ENCODE data around the gene GNAZ. TPM values are rescaled to one million over a fixed set of nuclear protein-coding genes. Genes with fewer than 3 reads are reported as not detected.

The GNAZ gene
- total RNA-seq, 1 donor from 2014 or later: 3.9 TPM

GRCh38 chr22:23109441-23109978 is 39.2 kb downstream of the GNAZ start:
- Mint-ChIP-seq H3K9me3 (ENCODE audit: low read depth) (no peaks in the 10 kb centered on the region), H3K4me1 (ENCODE audit: low read depth) (peaks cover 7% of the 10 kb centered on the region), H3K27me3 (ENCODE audit: low read depth) (no peaks in the 10 kb centered on the region), H3K36me3 (ENCODE audit: low read depth) (no peaks in the 10 kb centered on the region), H3K27ac (ENCODE audit: unreplicated experiment) (no peak overlapping the region), H3K4me3 (ENCODE audit: unreplicated experiment) (no peak overlapping the region)
- DNase-seq (ENCODE audit: low spot score): no peak
- TF ChIP-seq CTCF (IDR thresholded peaks at IDR 0.05): no peak

- Mint-ChIP-seq H3K36me3 (ENCODE audit: low read depth) (no peaks in the 10 kb centered on the region), H3K4me1 (ENCODE audit: low read depth) (peaks cover 7% of the 10 kb centered on the region), H3K4me3 (ENCODE audit: unreplicated experiment) (no peak overlapping the region), H3K27ac (ENCODE audit: unreplicated experiment) (no peak overlapping the region), H3K9me3 (ENCODE audit: low read depth) (no peaks in the 10 kb centered on the region), H3K27me3 (ENCODE audit: low read depth) (no peaks in the 10 kb centered on the region)
- no peak for TF ChIP-seq CTCF (IDR thresholded peaks at IDR 0.05)
- no peak for DNase-seq (ENCODE audit: low spot score)
These were observed 40.0 kb downstream of the GNAZ start for GRCh38 chr22:23110190-23110921.

- no peak overlapping the region for H3K27ac Mint-ChIP-seq (ENCODE audit: unreplicated experiment)
- TF ChIP-seq CTCF (IDR thresholded peaks at IDR 0.05): no peak
- no peak for DNase-seq (ENCODE audit: low spot score)
These were observed 40.7 kb downstream of the GNAZ start for GRCh38 chr22:23110922-23111527.

GRCh38 chr22:23112472-23113012 is 42.2 kb downstream of the GNAZ start:
- no peaks in the 10 kb centered on the region for H3K27me3 Mint-ChIP-seq (ENCODE audit: low read depth)
- H3K27ac Mint-ChIP-seq (ENCODE audit: unreplicated experiment): no peak overlapping the region
- no peak for TF ChIP-seq CTCF (IDR thresholded peaks at IDR 0.05)
- no peak for DNase-seq (ENCODE audit: low spot score)
- H3K9me3 Mint-ChIP-seq (ENCODE audit: low read depth): no peaks in the 10 kb centered on the region
- H3K36me3 Mint-ChIP-seq (ENCODE audit: low read depth): no peaks in the 10 kb centered on the region
- no peak overlapping the region for H3K4me3 Mint-ChIP-seq (ENCODE audit: unreplicated experiment)
- peaks cover 7% of the 10 kb centered on the region for H3K4me1 Mint-ChIP-seq (ENCODE audit: low read depth)

More at GRCh38 chr22:23110922-23111527, 40.7 kb downstream of the GNAZ start:
- Mint-ChIP-seq H3K4me1 (ENCODE audit: low read depth) (peaks cover 7% of the 10 kb centered on the region), H3K4me3 (ENCODE audit: unreplicated experiment) (no peak overlapping the region), H3K27me3 (ENCODE audit: low read depth) (no peaks in the 10 kb centered on the region), H3K9me3 (ENCODE audit: low read depth) (no peaks in the 10 kb centered on the region), H3K36me3 (ENCODE audit: low read depth) (no peaks in the 10 kb centered on the region)

GRCh38 chr22:23113067-23113846 is 42.9 kb downstream of the GNAZ start:
- H3K36me3 Mint-ChIP-seq (ENCODE audit: low read depth): no peaks in the 10 kb centered on the region
- no peak for DNase-seq (ENCODE audit: low spot score)
- TF ChIP-seq CTCF (IDR thresholded peaks at IDR 0.05): no peak
- H3K27me3 Mint-ChIP-seq (ENCODE audit: low read depth): no peaks in the 10 kb centered on the region
- no peaks in the 10 kb centered on the region for H3K9me3 Mint-ChIP-seq (ENCODE audit: low read depth)
- no peak overlapping the region for H3K27ac Mint-ChIP-seq (ENCODE audit: unreplicated experiment)
- no peak overlapping the region for H3K4me3 Mint-ChIP-seq (ENCODE audit: unreplicated experiment)
- H3K4me1 Mint-ChIP-seq (ENCODE audit: low read depth): peaks cover 7% of the 10 kb centered on the region
